Parathyroid adenoma (tissue), 2 donors: ENCODE measurements around the gene SHF.

Experiments
- H2AFZ ChIP-seq: fragments of 300-600 bp; sonication (generic); one replicate; pipeline ENCODE4 v1.7.0; 2017; ENCODE audit warnings: antibody characterized with exemption, mild to moderate bottlenecking
- H3K27ac ChIP-seq: fragments of 300-600 bp; sonication (generic); one replicate; pipeline ENCODE4 v1.7.0; 2017
- H3K27me3 ChIP-seq: fragments of 300-600 bp; sonication (generic); one replicate; pipeline ENCODE4 v1.7.0; 2017; ENCODE audit warnings: low read length; ENCODE audit not compliant: control insufficient read depth, insufficient read depth
- H3K36me3 ChIP-seq: fragments of 300-600 bp; sonication (generic); one replicate; pipeline ENCODE4 v1.7.0; 2017; ENCODE audit warnings: low read length; ENCODE audit not compliant: control insufficient read depth, insufficient read depth
- H3K4me1 ChIP-seq: fragments of 300-600 bp; sonication (generic); one replicate; pipeline ENCODE4 v1.7.0; 2017; ENCODE audit warnings: control low read depth
- H3K4me2 ChIP-seq: fragments of 300-600 bp; sonication (generic); one replicate; pipeline ENCODE4 v1.7.0; 2017; ENCODE audit warnings: low read length
- H3K4me3 ChIP-seq: fragments of 300-600 bp; sonication (generic); one replicate; pipeline ENCODE4 v1.7.0; 2017; ENCODE audit warnings: low read depth, low read length
- H3K79me2 ChIP-seq: fragments of 300-600 bp; sonication (generic); one replicate; pipeline ENCODE4 v1.7.0; 2017; ENCODE audit warnings: control low read depth
- H3K9ac ChIP-seq: fragments of 300-600 bp; sonication (generic); one replicate; pipeline ENCODE4 v1.7.0; 2017; ENCODE audit warnings: mild to moderate bottlenecking
- H3K9me3 ChIP-seq: fragments of 300-600 bp; sonication (generic); one replicate; pipeline ENCODE4 v1.7.0; 2017; ENCODE audit warnings: low read length; ENCODE audit not compliant: control insufficient read depth
- CTCF ChIP-seq: fragments of 300-600 bp; sonication (generic); IDR thresholded peaks from one replicate; pipeline ENCODE4 v1.7.0; 2017; ENCODE audit warnings: antibody characterized with exemption, mild to moderate bottlenecking
- donor health status: primary hyperparathyroidism.

Gene SHF

GRCh38 chr15:45174577-45174976, 13.2 kb downstream of the SHF start:
- Histone ChIP-seq H3K79me2 (no peaks in the 10 kb centered on the region), H3K36me3 (no peaks in the 10 kb centered on the region), H3K27me3 (no peaks in the 10 kb centered on the region), H3K9me3 (no peaks in the 10 kb centered on the region), H3K4me1 (no peaks in the 10 kb centered on the region), H3K9ac (no peak overlapping the region), H3K4me3 (no peak overlapping the region), H3K4me2 (no peak overlapping the region), H2AFZ (no peak overlapping the region), H3K27ac (no peak overlapping the region)
- no peak for TF ChIP-seq CTCF

- no peak for TF ChIP-seq CTCF
- Histone ChIP-seq H2AFZ (no peak overlapping the region), H3K9ac (no peak overlapping the region), H3K79me2 (no peaks in the 10 kb centered on the region), H3K27ac (no peak overlapping the region), H3K36me3 (no peaks in the 10 kb centered on the region), H3K9me3 (no peaks in the 10 kb centered on the region), H3K27me3 (no peaks in the 10 kb centered on the region), H3K4me2 (no peak overlapping the region), H3K4me3 (no peak overlapping the region), H3K4me1 (no peaks in the 10 kb centered on the region)
Observed at GRCh38 chr15:45174069-45174468, 13.7 kb downstream of the SHF start.

GRCh38 chr15:45171912-45172311, 15.9 kb downstream of the SHF start:
- no peak overlapping the region for H3K9ac ChIP-seq
- no peak overlapping the region for H2AFZ ChIP-seq
- no peak overlapping the region for H3K4me3 ChIP-seq
- H3K27me3 ChIP-seq, result no peaks in the 10 kb centered on the region
- no peaks in the 10 kb centered on the region for H3K9me3 ChIP-seq
- H3K4me2 ChIP-seq, result no peak overlapping the region
- H3K36me3 ChIP-seq, result no peaks in the 10 kb centered on the region
- H3K27ac ChIP-seq, result no peak overlapping the region
- no peaks in the 10 kb centered on the region for H3K79me2 ChIP-seq
- H3K4me1 ChIP-seq, result no peaks in the 10 kb centered on the region
- TF ChIP-seq CTCF, result no peak

GRCh38 chr15:45169608-45170480, 17.9 kb downstream of the SHF start:
- Histone ChIP-seq H3K27ac (no peak overlapping the region), H2AFZ (no peak overlapping the region), H3K9me3 (no peaks in the 10 kb centered on the region), H3K4me1 (no peaks in the 10 kb centered on the region), H3K4me2 (no peak overlapping the region), H3K79me2 (no peaks in the 10 kb centered on the region), H3K9ac (no peak overlapping the region), H3K4me3 (no peak overlapping the region), H3K36me3 (no peaks in the 10 kb centered on the region), H3K27me3 (no peaks in the 10 kb centered on the region)
- no peak for TF ChIP-seq CTCF
